Pulmonary artery endothelial cell (primary cell): ENCODE data around the gene DNAJC5. TPM values are rescaled to one million over a fixed set of nuclear protein-coding genes. Genes with fewer than 3 reads are reported as not detected.
A peak's percentile ranks its signal among the peaks of the same experiment; 100 is the strongest.
"Not testable (repeated sequence)": the region's sequence is repeated elsewhere in the genome, so short reads cannot be mapped to it uniquely, and the experiment has no call there.

Experiments
- DNase-seq: peaks from one replicate; pipeline ENCODE4 v3.0.0-alpha.2; 2011; ENCODE audit warnings: low read depth, low spot score
- total RNA-seq: library from RNA; depleted of rRNA; stranded (reverse); fragments of >200 nt; gene quantifications from 2 replicates; pipeline ENCODE4 v1.2.3, GENCODE V29; 2014

Gene DNAJC5
- total RNA-seq, result 106 and 113 TPM in 2 replicates

- peak; percentile 55 for DNase-seq
Observed at GRCh38 chr20:63894358-63895201, at the start of gene DNAJC5. TSS of gene DNAJC5 (plus strand) at chr20:63895126. CDS start at chr20:63928346, 33,220 bp downstream.

- no peak for DNase-seq
Observed at GRCh38 chr20:63846128-63846771, 48.7 kb upstream of the DNAJC5 start.

GRCh38 chr20:63846888-63847236, 48.1 kb upstream of the DNAJC5 start:
- DNase-seq, result no peak

- DNase-seq, result no peak
Observed at GRCh38 chr20:63847237-63848002, 47.5 kb upstream of the DNAJC5 start.

- DNase-seq, result no peak
Observed at GRCh38 chr20:63848003-63848911, 46.7 kb upstream of the DNAJC5 start.

- no peak for DNase-seq
Observed at GRCh38 chr20:63850689-63851547, 44.0 kb upstream of the DNAJC5 start.

GRCh38 chr20:63851548-63851943, 43.4 kb upstream of the DNAJC5 start:
- not testable (repeated sequence) for DNase-seq

- DNase-seq, result not testable (repeated sequence)
Observed at GRCh38 chr20:63853733-63854068, 41.2 kb upstream of the DNAJC5 start.

GRCh38 chr20:63854069-63854765, 40.7 kb upstream of the DNAJC5 start:
- no peak for DNase-seq

GRCh38 chr20:63854766-63855362, 40.1 kb upstream of the DNAJC5 start:
- DNase-seq, result no peak

GRCh38 chr20:63855363-63856097, 39.4 kb upstream of the DNAJC5 start:
- no peak for DNase-seq

- DNase-seq, result no peak
Observed at GRCh38 chr20:63856098-63856511, 38.8 kb upstream of the DNAJC5 start.

GRCh38 chr20:63857764-63858392, 37.0 kb upstream of the DNAJC5 start:
- DNase-seq, result no peak

- peak; percentile 30 for DNase-seq
Observed at GRCh38 chr20:63858393-63859165, 36.3 kb upstream of the DNAJC5 start.

GRCh38 chr20:63859166-63859699, 35.7 kb upstream of the DNAJC5 start:
- DNase-seq, result no peak

GRCh38 chr20:63860325-63861051, 34.4 kb upstream of the DNAJC5 start:
- no peak for DNase-seq
